Uterus (tissue), 2 donors: ENCODE measurements around the gene DNAH7.

ENCODE experiments used
- POLR2A ChIP-seq, 2 donors: fragments of 450-650 bp; IDR thresholded peaks; one replicate each; pipeline ENCODE4 v1.6.1; 2016; ENCODE audit warnings: antibody characterized with exemption in 2 of 2, mild to moderate bottlenecking in 1 of 2, moderate library complexity in 1 of 2
- TF ChIP-seq, protein P1 (sequence below), 4 experiments: fragments of 200-600 bp in 2 of 4; fragments of 450-650 bp in 2 of 4; sonication (generic) in 2 of 4; IDR thresholded peaks; one replicate each; pipeline ENCODE4 v1.5.1; 2016 to 2019; ENCODE audit warnings: antibody characterized with exemption in 4 of 4, mild to moderate bottlenecking in 2 of 4, moderate library complexity in 1 of 4

DNA sequence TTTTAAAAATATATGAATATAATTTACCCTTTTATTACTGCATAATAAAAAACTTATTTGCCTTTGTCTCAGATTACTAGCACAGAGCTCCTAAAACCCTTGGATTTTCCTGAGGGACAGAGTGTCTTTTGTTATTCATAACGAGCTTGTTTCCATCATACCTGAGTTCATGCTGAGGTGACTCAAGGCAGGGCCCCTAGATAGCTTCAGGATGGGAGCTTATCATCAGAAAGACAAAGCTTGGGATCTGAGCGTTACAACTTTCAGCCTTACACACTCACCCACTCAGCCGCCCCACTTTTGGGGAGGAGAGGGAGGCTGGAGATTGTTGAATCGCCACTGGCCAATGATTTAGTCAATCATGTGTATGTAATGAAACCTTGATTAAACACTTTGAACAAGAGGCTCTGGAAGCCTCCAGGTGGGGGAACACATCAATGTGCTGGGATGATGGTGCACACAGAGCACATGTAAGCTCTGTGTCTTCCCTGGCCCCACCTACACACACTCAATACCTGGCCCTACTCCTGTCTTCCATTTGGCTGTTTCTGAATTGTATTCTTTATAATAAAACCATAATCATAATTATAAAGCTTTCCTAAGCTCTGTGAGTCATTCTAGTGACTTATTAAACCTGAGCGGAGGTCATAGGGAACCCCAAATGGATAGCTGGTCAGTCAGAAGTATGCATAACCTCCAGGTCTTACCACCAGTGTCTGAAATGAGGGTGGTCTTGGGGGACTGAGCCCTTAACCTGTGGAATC lies 28.5 kb upstream of the DNAH7 start:
- TF ChIP-seq, protein P1, sequence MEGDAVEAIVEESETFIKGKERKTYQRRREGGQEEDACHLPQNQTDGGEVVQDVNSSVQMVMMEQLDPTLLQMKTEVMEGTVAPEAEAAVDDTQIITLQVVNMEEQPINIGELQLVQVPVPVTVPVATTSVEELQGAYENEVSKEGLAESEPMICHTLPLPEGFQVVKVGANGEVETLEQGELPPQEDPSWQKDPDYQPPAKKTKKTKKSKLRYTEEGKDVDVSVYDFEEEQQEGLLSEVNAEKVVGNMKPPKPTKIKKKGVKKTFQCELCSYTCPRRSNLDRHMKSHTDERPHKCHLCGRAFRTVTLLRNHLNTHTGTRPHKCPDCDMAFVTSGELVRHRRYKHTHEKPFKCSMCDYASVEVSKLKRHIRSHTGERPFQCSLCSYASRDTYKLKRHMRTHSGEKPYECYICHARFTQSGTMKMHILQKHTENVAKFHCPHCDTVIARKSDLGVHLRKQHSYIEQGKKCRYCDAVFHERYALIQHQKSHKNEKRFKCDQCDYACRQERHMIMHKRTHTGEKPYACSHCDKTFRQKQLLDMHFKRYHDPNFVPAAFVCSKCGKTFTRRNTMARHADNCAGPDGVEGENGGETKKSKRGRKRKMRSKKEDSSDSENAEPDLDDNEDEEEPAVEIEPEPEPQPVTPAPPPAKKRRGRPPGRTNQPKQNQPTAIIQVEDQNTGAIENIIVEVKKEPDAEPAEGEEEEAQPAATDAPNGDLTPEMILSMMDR (IDR thresholded peaks at IDR 0.05) = no peak
- TF ChIP-seq POLR2A (IDR thresholded peaks at IDR 0.05) = no peak
